ENCODE results near the gene PLEKHN1.

Gene PLEKHN1, protein sequence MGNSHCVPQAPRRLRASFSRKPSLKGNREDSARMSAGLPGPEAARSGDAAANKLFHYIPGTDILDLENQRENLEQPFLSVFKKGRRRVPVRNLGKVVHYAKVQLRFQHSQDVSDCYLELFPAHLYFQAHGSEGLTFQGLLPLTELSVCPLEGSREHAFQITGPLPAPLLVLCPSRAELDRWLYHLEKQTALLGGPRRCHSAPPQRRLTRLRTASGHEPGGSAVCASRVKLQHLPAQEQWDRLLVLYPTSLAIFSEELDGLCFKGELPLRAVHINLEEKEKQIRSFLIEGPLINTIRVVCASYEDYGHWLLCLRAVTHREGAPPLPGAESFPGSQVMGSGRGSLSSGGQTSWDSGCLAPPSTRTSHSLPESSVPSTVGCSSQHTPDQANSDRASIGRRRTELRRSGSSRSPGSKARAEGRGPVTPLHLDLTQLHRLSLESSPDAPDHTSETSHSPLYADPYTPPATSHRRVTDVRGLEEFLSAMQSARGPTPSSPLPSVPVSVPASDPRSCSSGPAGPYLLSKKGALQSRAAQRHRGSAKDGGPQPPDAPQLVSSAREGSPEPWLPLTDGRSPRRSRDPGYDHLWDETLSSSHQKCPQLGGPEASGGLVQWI

DNA sequence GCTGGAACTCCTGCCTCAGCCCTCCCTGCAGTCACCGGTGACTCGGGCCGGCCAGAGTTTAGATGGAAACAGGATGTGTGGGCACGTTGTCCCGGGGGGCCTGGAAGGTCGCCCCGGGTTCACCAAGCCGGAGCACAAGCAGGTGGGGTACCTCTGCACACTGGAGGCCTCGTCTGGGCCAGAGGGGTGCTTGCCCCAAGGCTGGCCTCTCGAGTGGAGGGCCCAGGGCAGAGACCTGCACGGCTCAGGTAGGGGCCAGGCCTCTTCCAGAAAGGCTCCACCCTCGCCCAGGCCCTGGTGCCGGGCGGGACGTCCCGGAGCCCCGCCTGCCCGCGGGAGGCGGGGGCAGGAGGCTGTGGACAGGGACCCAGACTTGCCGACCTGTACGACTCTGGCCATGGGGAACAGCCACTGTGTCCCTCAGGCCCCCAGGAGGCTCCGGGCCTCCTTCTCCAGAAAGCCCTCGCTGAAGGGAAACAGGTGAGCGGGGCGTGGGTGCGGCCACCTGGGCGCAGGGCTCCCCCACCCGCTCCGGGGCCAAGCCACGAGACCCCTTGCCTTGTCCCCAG lies at the start of gene PLEKHN1:
Gene PLEKHN1 (plus strand): TSS at position 348 of the 569 bp plus-strand sequence. CDS start 50 bp downstream, at position 398.
- Histone ChIP-seq H3K4me1 (ENCODE audit: insufficient read depth, low read length) (peaks cover 20% of the 10 kb centered on the region), H3K27me3 (ENCODE audit: insufficient read depth, low read length, poor library complexity) (peaks cover 5% of the 10 kb centered on the region), H3K79me2 (ENCODE audit: insufficient read depth, low read length) (no peaks in the 10 kb centered on the region), H3K4me2 (ENCODE audit: insufficient read depth, low read length) (peak within 1 kb of the TSS; percentile 97), H3K27ac (ENCODE audit: low read length) (no peak within 1 kb of the TSS), H3K4me3 (ENCODE audit: low read depth in 1 of 2, low read length in 2 of 2) (peak within 1 kb of the TSS in 1 of 2 experiments; percentile 59; a peak in 2 of 4 replicates), H4K20me1 (ENCODE audit: insufficient read depth, low read length) (peaks cover 25% of the 10 kb centered on the region), H3K9ac (ENCODE audit: low read depth, low read length) (peak within 1 kb of the TSS; percentile 47), H3K9me3 (ENCODE audit: insufficient read depth, low read length, severe bottlenecking) (no peaks in the 10 kb centered on the region), H3K36me3 (ENCODE audit: insufficient read depth, low read length) (peaks cover 29% of the 10 kb centered on the region), H2AFZ (ENCODE audit: low read depth, low read length) (peak within 1 kb of the TSS; percentile 77)
- DNase-seq (no peak), ATAC-seq (ENCODE audit: insufficient read depth, low read depth) (peak; percentile 2; the same call in 1 of the 3 replicates)
- TF ChIP-seq, protein P1, sequence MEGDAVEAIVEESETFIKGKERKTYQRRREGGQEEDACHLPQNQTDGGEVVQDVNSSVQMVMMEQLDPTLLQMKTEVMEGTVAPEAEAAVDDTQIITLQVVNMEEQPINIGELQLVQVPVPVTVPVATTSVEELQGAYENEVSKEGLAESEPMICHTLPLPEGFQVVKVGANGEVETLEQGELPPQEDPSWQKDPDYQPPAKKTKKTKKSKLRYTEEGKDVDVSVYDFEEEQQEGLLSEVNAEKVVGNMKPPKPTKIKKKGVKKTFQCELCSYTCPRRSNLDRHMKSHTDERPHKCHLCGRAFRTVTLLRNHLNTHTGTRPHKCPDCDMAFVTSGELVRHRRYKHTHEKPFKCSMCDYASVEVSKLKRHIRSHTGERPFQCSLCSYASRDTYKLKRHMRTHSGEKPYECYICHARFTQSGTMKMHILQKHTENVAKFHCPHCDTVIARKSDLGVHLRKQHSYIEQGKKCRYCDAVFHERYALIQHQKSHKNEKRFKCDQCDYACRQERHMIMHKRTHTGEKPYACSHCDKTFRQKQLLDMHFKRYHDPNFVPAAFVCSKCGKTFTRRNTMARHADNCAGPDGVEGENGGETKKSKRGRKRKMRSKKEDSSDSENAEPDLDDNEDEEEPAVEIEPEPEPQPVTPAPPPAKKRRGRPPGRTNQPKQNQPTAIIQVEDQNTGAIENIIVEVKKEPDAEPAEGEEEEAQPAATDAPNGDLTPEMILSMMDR (IDR thresholded peaks at IDR 0.05; ENCODE audit: borderline replicate concordance, extremely low read depth, low read length, poor library complexity, severe bottlenecking), result no peak
- no peak for TF ChIP-seq EZH2 (IDR thresholded peaks at IDR 0.05; ENCODE audit: borderline replicate concordance, low read depth, low read length, severe bottlenecking)

DNA sequence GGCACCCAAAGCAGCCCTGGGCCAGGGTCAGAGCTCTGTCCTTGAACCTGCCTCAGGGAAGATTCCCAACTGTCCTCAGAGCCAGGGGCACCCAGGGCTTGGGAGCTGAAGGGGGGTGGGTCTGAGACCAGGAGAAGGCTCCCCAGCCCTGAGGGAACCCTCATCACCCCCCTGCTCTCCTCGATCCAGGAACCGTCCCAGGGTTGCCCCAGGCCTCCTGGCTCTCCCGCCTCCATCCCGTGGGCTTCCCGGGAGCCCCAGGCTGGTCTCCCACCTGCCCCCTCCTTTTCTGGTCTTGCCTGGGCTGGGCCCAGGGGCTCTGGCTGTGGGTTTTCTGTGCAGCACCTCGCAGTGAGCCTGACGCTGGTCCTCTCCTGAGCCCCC lies 49.2 kb upstream of the PLEKHN1 start:
- no peak for DNase-seq
- Histone ChIP-seq H2AFZ (ENCODE audit: low read depth, low read length) (no peak overlapping the region), H3K9ac (ENCODE audit: low read depth, low read length) (no peak overlapping the region), H3K4me3 (ENCODE audit: low read depth in 1 of 2, low read length in 2 of 2) (no peak overlapping the region), H3K27ac (ENCODE audit: low read length) (no peak overlapping the region), H3K27me3 (ENCODE audit: insufficient read depth, low read length, poor library complexity) (peaks cover 32% of the 10 kb centered on the region), H4K20me1 (ENCODE audit: insufficient read depth, low read length) (peaks cover 47% of the 10 kb centered on the region), H3K4me2 (ENCODE audit: insufficient read depth, low read length) (no peak overlapping the region), H3K4me1 (ENCODE audit: insufficient read depth, low read length) (peaks cover 15% of the 10 kb centered on the region), H3K9me3 (ENCODE audit: insufficient read depth, low read length, severe bottlenecking) (no peaks in the 10 kb centered on the region), H3K36me3 (ENCODE audit: insufficient read depth, low read length) (no peaks in the 10 kb centered on the region), H3K79me2 (ENCODE audit: insufficient read depth, low read length) (no peaks in the 10 kb centered on the region)
- no peak for ATAC-seq (ENCODE audit: insufficient read depth, low read depth)
- TF ChIP-seq, protein P1 (IDR thresholded peaks at IDR 0.05; ENCODE audit: borderline replicate concordance, extremely low read depth, low read length, poor library complexity, severe bottlenecking), result no peak
- no peak for TF ChIP-seq EZH2 (IDR thresholded peaks at IDR 0.05; ENCODE audit: borderline replicate concordance, low read depth, low read length, severe bottlenecking)

DNA sequence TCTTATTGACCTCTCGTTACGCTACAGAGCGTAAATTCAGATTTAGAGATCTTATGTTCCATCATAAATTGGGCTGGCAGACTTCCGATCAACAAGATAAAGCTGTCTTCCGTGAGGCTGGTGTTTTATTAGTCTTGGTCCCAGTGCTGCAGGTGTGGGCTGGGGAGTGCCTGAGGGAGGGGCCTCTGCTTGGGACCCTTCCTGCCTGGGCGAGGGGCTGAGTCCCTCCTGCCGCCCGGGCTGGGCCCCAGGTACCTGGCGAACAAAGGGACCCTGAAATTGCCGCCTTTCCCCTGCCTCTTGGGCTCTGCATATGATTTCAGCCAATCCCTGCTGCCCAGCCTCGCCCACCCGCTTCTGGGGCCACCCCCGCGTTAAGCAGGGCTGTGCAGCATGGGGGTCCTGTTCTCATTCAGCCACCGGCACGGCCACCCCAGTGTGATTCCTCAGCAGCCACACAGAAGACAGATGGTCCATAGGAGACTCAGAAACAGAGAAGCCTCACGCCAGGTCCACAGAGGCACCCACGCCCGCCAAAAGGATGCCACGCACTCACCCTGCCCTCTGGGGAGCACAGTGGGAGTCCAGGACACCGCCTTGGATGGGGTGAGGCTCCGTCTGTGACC lies 48.7 kb upstream of the PLEKHN1 start:
- H3K27ac ChIP-seq (ENCODE audit: low read length), result no peak overlapping the region
- H3K79me2 ChIP-seq (ENCODE audit: insufficient read depth, low read length), result no peaks in the 10 kb centered on the region
- DNase-seq, result no peak
- H3K9ac ChIP-seq (ENCODE audit: low read depth, low read length), result no peak overlapping the region
- H2AFZ ChIP-seq (ENCODE audit: low read depth, low read length), result no peak overlapping the region
- no peak overlapping the region for H3K4me3 ChIP-seq (ENCODE audit: low read depth in 1 of 2, low read length in 2 of 2)
- no peaks in the 10 kb centered on the region for H3K9me3 ChIP-seq (ENCODE audit: insufficient read depth, low read length, severe bottlenecking)
- no peak for ATAC-seq (ENCODE audit: insufficient read depth, low read depth)
- H3K4me1 ChIP-seq (ENCODE audit: insufficient read depth, low read length), result peaks cover 15% of the 10 kb centered on the region
- TF ChIP-seq, protein P1 (IDR thresholded peaks at IDR 0.05; ENCODE audit: borderline replicate concordance, extremely low read depth, low read length, poor library complexity, severe bottlenecking), result no peak
- TF ChIP-seq EZH2 (IDR thresholded peaks at IDR 0.05; ENCODE audit: borderline replicate concordance, low read depth, low read length, severe bottlenecking), result no peak
- peaks cover 37% of the 10 kb centered on the region for H3K27me3 ChIP-seq (ENCODE audit: insufficient read depth, low read length, poor library complexity)
- H3K4me2 ChIP-seq (ENCODE audit: insufficient read depth, low read length), result no peak overlapping the region
- no peaks in the 10 kb centered on the region for H3K36me3 ChIP-seq (ENCODE audit: insufficient read depth, low read length)
- peaks cover 50% of the 10 kb centered on the region for H4K20me1 ChIP-seq (ENCODE audit: insufficient read depth, low read length)
